Neural progenitor cell (in vitro differentiated cells): ENCODE measurements around the gene CPXM1.

Experiments used
- EZH2 ChIP-seq: fragments of 200-600 bp; sonication (generic); IDR thresholded peaks from 2 replicates; pipeline ENCODE4 v1.6.1; 2017; ENCODE audit warnings: antibody characterized with exemption, mild to moderate bottlenecking, moderate library complexity
- EZH2phosphoT487 ChIP-seq: fragments of 200-600 bp; sonication (generic); IDR thresholded peaks from 2 replicates; pipeline ENCODE4 v1.6.1; 2017; ENCODE audit warnings: antibody characterized with exemption
- TF ChIP-seq, protein P1 (sequence below): fragments of 200-600 bp; sonication (generic); IDR thresholded peaks from 2 replicates; pipeline ENCODE4 v1.5.1; 2017; ENCODE audit warnings: antibody characterized with exemption, mild to moderate bottlenecking

DNA sequence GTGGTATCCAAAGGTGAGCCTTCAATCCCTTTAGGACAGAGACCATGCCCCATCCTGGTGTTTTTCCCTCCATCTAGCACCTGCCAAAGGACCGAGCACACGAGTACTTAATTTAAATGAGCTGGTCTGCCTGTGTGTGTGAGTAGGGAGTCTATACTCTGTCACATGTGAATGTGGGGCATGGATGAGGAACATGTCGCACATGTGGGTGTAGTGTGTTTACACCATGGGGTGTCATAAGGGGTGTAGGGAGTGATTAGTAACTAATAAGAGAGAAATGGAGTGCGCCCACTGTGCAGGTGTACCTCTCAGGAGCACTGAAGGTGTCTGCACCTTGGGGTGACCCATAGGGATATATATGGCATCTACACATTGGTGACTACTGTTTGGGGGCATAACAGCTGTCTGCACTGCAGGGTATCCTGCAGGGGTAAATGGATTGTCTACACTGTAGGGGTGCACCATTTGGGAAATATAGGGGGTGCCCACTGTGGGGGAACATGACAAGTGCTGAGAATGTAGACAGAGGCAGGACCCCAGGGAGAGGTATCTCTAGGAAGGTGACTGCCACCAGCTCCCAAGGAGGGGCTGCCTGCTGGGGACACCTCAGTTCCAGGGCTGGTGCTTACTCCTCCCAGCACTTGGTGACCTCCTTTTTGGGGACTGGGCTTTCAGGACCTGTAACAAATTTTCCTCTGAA lies 54.3 kb downstream of the CPXM1 start:
- TF ChIP-seq, protein P1, sequence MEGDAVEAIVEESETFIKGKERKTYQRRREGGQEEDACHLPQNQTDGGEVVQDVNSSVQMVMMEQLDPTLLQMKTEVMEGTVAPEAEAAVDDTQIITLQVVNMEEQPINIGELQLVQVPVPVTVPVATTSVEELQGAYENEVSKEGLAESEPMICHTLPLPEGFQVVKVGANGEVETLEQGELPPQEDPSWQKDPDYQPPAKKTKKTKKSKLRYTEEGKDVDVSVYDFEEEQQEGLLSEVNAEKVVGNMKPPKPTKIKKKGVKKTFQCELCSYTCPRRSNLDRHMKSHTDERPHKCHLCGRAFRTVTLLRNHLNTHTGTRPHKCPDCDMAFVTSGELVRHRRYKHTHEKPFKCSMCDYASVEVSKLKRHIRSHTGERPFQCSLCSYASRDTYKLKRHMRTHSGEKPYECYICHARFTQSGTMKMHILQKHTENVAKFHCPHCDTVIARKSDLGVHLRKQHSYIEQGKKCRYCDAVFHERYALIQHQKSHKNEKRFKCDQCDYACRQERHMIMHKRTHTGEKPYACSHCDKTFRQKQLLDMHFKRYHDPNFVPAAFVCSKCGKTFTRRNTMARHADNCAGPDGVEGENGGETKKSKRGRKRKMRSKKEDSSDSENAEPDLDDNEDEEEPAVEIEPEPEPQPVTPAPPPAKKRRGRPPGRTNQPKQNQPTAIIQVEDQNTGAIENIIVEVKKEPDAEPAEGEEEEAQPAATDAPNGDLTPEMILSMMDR = no peak
- TF ChIP-seq EZH2 = no peak
- TF ChIP-seq EZH2phosphoT487 = no peak
